RWPE1 (cell line): Measurements from ENCODE around the gene ZBTB43.

Experiments
- CTCF ChIA-PET: fragments of 350-600 bp; sonication (Branson Sonifier 250); formaldehyde crosslinking; extraction: SDS; loops from one replicate; lab custom pipeline; 2021; lab: Yijun Ruan, JAX
- POLR2A ChIA-PET: fragments of 400-600 bp; formaldehyde crosslinking; extraction: SDS; loops from one replicate; lab custom pipeline; 2020; ENCODE audit warnings: antibody characterized with exemption; ENCODE audit not compliant: low non-redundant PET; lab: Yijun Ruan, JAX
- DNase-seq: peaks from one replicate; pipeline ENCODE4 v3.0.0; 2012; ENCODE audit warnings: low spot score
- H3K27ac ChIP-seq: fragments of 450-650 bp; 2 replicates; pipeline ENCODE4 v1.5.1; 2017
- TF ChIP-seq, protein P1 (sequence below): fragments of 450-650 bp; conservative IDR thresholded peaks from 2 replicates; pipeline ENCODE4 v1.5.1; 2017; ENCODE audit warnings: low read depth, mild to moderate bottlenecking

ZBTB43 gene

DNA sequence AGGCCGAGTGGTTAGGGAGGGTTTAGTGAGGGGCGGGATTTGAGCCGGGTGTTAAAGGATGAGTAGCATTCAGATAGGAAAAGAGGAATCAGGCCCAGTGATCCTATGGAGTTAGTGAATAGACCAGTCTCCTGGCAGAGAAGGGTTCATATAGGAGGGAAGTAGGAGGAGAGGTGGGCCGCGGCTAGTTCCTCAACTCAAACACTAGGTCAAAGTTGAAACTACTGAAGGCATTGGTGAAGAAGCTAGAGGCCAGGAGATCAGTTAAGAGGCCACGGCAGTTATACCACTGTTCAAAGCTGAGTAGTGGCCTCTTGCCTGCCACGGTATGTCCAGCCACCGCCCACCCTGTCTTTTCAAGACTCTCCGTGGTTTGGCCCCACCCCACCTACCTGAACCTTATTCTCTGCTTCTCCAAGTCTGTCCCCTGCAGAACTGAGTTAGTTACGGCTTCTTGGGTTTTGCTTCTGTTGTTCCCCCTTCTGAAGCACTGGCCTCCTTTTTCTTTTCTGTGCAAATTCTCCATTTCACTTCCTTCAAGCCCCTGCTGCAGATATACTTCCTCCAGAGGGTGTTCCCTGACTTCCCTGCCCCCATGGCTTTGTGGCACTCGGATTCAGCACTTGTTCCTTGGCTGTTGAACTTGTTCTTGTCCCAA lies 57.4 kb downstream of the ZBTB43 start:
- H3K27ac ChIP-seq, result no peak overlapping the region
- ChIA-PET CTCF (interaction anchor here (0.5 to 1.2 kb wide), 4 partner anchors 11 to 718 kb away, joined by 3 to 6 read pairs (median 5); no protein-coding TSS in a partner anchor), POLR2A (interaction anchor here (0.6 kb wide), 1 partner anchor 1328 kb away, joined by 6 read pairs; no protein-coding TSS in a partner anchor)
- no peak for DNase-seq
- TF ChIP-seq, protein P1, sequence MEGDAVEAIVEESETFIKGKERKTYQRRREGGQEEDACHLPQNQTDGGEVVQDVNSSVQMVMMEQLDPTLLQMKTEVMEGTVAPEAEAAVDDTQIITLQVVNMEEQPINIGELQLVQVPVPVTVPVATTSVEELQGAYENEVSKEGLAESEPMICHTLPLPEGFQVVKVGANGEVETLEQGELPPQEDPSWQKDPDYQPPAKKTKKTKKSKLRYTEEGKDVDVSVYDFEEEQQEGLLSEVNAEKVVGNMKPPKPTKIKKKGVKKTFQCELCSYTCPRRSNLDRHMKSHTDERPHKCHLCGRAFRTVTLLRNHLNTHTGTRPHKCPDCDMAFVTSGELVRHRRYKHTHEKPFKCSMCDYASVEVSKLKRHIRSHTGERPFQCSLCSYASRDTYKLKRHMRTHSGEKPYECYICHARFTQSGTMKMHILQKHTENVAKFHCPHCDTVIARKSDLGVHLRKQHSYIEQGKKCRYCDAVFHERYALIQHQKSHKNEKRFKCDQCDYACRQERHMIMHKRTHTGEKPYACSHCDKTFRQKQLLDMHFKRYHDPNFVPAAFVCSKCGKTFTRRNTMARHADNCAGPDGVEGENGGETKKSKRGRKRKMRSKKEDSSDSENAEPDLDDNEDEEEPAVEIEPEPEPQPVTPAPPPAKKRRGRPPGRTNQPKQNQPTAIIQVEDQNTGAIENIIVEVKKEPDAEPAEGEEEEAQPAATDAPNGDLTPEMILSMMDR, result no peak

DNA sequence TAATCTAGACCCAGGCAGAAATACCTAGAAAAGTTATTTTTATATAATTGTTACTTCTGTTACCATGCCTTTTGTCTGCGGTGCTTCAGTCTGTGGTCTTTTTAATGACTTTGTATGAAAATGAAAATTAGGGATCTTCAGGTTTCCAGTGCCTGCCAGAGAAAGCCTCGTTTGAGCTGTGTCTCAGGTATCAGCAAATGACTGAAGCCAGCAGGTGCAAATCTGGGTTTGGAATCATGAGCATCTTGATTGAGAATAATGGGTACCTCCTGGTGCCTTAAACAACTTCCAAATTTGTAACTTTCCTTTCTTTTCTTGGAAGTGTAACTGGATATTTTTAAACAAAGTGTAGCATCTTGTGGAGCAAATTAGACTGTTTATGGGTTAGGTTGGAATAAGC lies 59.9 kb downstream of the ZBTB43 start:
- TF ChIP-seq, protein P1, result no peak
- CTCF ChIA-PET, result interaction anchor here (0.7 kb wide), 1 partner anchor 251 kb away, joined by 3 read pairs; the partner anchor contains the start of gene LMX1B
- POLR2A ChIA-PET, result no interaction called here
- DNase-seq, result no peak
- no peak overlapping the region for H3K27ac ChIP-seq

DNA sequence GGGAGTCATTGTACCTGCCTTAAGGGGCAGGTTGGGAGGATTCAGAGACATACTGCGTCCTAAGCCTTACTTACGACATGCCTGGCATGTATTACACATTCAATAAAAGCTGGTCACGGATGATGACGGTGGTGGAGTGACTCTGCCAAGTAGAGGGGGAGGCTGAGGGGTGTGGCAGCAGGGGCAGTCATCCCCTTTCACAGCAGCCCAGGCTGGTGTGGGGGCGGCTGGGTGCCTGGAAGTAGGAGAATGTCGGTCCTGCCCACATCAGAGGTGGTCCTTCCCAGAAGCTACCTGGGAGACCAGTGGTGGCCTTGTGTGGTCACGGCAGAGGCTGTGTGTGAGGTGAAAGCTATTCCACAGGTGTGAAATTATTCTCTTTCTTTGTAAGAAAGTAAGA lies 64.5 kb downstream of the ZBTB43 start:
- H3K27ac ChIP-seq, result 0 out of 2 replicates have a peak overlapping the region, but pooled peaks have one; percentile 24
- ChIA-PET CTCF (interaction anchor here (0.6 to 1.5 kb wide), 4 partner anchors 8 to 42 kb away, joined by 3 to 5 read pairs (median 4); partner anchors contain the start of gene ZBTB34), POLR2A (no interaction called here)
- no peak for DNase-seq
- TF ChIP-seq, protein P1, result no peak

DNA sequence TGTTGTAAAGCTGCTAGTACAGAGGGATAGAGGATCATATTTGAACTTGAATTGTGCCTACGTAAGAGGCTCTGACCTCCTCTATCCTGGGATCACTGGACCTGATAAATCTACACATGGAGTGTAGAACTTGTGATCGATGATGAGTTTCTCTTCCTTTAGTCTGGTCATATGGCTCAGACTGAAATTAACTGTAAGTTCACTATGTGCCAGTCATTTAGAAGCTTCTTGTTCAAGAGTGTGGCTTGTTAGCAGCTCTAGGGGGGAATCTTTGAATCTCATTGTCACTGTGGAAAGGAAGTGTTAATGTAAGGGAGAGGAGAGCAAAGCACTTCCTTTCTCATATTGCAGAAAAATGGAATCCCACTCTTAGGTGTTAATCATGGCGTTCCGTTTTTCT lies 67.7 kb downstream of the ZBTB43 start:
- TF ChIP-seq, protein P1, result no peak
- POLR2A ChIA-PET, result no interaction called here
- CTCF ChIA-PET, result interaction anchor here (0.6 to 1.4 kb wide), 3 partner anchors 8 to 12 kb away, joined by 3 to 6 read pairs (median 6); no protein-coding TSS in a partner anchor
- no peak for DNase-seq
- H3K27ac ChIP-seq, result no peak overlapping the region

DNA sequence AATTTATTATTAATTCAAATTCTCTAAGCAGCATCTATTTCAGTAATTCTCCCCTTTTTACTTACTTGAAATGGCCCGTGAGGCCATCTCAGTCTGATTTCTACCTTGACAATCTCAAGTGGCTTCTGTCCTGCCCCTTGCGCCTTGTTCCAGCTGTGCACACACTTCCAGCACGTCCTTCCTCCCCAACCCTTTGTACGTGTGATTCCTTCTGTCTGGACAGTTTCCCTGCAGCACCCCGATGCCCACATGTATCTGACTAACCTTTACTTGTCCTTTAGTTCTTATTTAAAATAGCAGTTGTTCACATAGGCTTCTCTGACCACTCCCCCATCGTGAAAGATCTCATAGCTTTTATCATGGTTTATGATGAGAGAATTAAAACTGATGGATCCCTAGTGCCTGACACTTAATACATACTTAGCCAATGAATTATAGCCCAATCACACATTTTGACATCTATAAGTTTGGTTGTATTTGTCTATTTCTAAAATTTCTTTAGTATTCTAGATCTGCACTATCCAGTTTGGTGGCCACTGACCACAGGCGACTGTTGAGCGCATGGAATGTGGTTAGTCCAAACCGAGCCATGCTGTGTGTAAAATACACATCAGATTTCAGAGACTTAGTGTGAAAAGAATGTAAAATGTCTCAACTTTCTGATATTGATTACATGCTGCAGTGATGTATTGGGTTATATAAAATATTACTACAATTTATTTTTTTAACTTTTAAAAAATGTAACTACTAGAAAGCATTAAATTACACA lies 69.9 kb downstream of the ZBTB43 start:
- ChIA-PET CTCF (no interaction called here), POLR2A (no interaction called here)
- no peak for DNase-seq
- no peak overlapping the region for H3K27ac ChIP-seq
- TF ChIP-seq, protein P1, result no peak

DNA sequence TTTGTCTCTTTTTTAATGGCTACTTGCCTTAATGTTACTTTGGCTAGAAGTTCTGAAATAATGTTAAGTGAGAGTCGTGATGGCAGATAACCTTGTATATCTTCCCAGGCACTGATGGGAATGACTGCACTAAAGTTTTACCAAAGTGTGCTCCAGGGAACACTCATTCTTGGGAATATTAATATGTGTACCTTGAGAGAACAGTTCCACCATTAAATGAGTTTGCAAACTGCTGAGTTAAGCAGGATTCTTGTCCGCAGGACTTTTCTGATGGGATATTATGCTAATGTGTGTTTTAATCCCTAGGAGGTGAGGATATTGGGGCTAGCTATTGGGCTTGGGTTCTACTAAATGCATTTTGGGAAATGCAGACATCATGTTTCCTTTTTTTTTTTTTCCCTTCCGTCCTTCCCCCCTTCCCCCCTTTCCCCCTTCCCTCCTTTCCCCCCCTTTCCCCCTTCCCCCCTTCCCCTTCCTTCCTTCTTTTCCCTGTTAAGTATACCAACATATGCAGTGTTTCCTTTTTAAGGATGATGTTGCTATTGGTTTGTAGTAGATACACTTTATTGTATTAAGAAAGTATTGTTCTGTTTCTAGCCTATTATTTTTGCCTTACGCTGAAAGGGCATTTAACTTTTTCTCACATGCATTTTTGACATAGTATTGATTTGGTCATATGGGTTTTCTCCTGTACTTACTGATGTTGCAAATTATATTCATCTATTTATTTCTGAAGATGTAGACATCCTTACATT lies 71.1 kb downstream of the ZBTB43 start:
- ChIA-PET POLR2A (no interaction called here), CTCF (no interaction called here)
- no peak overlapping the region for H3K27ac ChIP-seq
- TF ChIP-seq, protein P1, result no peak
- no peak for DNase-seq
